Fibroblast of mammary gland (primary cell): ENCODE measurements around the gene INSYN2B.

Experiments
- DNase-seq: peaks from one replicate; pipeline ENCODE4 v3.0.0-alpha.2; 2010; ENCODE audit warnings: low read depth
- H3K4me3 ChIP-seq: 2 replicates; pipeline ENCODE4 v1.5.1; 2011; ENCODE audit warnings: low read depth, mild to moderate bottlenecking, low read length, moderate library complexity; ENCODE audit not compliant: control insufficient read depth
- TF ChIP-seq, protein P1 (sequence below): conservative IDR thresholded peaks from 2 replicates; pipeline ENCODE4 v1.5.1; 2011; ENCODE audit warnings: low read depth, low read length, inconsistent platforms; ENCODE audit not compliant: control insufficient read depth, insufficient read depth

INSYN2B gene

DNA sequence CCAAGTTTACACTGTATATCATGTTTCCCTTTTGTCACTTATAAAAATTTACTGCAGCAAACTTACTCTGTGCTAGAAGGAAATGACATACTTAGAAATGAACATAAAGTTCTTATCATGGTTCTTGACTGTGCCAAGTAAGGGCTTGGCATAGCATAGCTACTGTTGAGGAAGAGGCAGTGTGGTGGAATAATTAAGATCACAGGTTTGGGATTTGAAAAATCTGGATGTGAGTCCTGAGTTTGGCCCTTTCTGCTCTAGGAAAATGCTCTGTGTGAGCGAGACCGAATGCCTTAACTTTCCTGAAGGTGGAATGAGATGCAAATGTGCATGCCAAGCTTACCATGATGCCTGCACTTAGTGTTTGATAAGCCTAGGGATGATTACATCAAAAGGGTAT lies 99.5 kb downstream of the INSYN2B start:
- no peak overlapping the region for H3K4me3 ChIP-seq
- no peak for DNase-seq
- TF ChIP-seq, protein P1, sequence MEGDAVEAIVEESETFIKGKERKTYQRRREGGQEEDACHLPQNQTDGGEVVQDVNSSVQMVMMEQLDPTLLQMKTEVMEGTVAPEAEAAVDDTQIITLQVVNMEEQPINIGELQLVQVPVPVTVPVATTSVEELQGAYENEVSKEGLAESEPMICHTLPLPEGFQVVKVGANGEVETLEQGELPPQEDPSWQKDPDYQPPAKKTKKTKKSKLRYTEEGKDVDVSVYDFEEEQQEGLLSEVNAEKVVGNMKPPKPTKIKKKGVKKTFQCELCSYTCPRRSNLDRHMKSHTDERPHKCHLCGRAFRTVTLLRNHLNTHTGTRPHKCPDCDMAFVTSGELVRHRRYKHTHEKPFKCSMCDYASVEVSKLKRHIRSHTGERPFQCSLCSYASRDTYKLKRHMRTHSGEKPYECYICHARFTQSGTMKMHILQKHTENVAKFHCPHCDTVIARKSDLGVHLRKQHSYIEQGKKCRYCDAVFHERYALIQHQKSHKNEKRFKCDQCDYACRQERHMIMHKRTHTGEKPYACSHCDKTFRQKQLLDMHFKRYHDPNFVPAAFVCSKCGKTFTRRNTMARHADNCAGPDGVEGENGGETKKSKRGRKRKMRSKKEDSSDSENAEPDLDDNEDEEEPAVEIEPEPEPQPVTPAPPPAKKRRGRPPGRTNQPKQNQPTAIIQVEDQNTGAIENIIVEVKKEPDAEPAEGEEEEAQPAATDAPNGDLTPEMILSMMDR, result no peak

DNA sequence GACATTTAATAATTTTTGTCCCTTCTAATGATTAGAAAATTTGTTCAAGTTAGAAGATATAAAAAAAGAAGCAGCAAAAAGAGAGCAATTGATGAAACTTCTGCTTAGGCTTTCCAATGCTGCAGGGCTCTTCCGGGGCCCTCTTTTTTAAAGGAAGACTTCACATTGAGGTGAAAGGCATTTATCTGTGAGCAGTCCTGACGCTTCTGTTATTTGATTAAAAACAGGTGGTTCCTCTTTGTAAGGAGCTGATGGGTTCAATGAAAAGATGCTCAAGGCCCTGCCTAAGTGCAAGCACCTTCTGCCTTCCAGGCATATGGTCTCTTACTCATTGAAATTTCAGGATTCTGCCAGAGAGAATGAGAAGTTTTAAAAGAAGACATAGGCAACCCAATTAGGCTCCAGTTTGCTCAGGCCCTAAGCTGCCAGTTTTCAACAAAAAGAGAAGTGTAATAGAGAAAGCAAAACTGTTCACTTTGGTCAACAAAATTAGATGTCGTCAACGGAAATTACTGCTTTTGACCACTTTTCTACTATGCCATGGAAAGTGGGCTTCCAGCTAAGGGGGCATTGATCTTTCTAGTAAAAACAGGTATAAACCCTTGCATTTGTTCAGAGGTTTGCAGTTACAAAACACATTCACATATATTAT lies 100.2 kb downstream of the INSYN2B start:
- no peak overlapping the region for H3K4me3 ChIP-seq
- no peak for DNase-seq
- TF ChIP-seq, protein P1, result no peak

DNA sequence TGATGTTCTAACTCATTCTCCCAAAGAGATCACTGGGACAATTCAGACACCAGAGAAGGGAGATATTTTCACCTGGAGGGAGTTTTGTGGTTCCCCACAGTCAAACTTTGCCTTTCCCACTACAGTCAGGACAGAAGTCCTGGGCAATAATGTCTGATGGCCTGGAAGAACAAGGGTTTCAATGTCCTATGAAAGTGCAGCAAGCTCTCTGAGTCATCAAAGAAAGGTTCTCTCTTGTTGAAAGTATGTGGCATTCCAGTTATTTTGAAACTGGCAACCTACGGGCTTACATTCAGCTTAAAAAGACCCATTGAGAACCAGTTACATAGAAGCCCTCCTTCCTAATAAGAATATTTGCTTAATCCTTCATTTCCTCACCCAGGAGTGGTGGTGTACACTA lies 103.9 kb downstream of the INSYN2B start:
- TF ChIP-seq, protein P1, result no peak
- no peak overlapping the region for H3K4me3 ChIP-seq
- no peak for DNase-seq

DNA sequence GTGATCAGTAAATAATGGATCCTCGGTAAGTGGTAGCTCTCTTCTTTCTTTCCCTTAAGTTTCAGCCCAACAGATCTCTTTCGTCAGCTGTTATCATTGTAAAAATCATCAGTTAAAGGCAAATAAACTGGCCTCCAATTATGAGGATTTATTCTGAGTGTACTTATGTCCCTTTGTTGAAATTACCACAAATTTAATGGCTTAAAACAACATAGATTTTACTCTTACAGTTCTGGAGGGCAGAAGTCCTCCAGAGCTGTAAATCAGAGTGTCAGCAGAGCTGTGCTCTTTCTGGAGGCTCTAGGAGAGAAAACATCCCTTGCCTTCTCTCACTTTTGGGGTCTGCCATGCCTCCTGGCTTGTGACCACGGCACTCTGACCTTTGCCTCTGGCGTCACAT lies 104.6 kb downstream of the INSYN2B start:
- no peak overlapping the region for H3K4me3 ChIP-seq
- TF ChIP-seq, protein P1, result no peak
- no peak for DNase-seq

DNA sequence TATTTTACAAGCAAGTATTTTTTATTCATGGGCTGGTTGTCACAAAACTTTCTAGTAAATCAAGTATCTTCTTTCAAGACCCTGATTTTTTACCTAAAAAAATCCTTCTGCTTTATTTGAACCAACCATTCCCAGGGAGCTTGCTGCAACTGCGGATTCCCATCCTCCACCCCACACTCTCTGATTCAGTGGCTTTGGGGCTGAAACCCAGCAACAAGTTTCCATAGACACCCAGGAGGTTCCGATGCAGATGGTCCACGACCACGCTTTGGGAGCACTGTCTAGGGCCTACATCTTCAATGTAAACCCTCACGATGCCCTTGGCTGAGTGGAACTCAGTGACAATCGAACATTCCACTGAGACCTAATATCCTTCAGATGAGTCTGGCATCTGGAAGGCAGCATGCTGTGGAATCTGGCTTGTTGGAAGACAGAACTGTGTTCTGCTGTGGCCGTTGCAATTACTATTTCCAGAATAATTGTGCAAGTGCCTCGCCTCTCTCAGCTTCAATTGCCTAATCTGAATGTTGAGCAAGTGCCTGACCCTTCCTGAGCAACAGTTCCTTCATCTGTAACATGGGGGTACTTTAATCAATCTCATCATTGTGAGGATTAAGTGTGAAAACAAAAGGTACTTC lies 105.1 kb downstream of the INSYN2B start:
- DNase-seq, result peak; percentile 72
- no peak overlapping the region for H3K4me3 ChIP-seq
- TF ChIP-seq, protein P1, result no peak

DNA sequence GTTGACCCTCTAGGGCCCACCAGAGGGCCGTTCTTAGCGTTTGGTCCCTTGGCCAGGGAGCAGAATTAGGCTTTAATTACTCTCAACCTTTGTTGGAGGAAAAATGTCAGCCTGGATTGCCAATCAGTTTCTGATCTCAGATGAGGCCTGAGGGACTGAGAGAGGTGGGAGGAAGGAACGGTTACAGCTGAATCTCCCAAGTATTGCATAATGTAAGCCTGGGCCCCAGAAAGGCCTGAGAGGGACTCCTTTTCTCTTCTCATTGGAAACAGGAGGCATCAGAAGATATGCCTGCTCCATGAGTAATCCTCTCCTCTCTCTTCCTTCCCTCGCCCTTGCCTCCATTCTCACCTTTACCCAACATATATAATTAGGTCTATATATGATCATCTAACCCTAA lies 105.7 kb downstream of the INSYN2B start:
- DNase-seq, result peak; percentile 27
- TF ChIP-seq, protein P1, result no peak
- H3K4me3 ChIP-seq, result no peak overlapping the region
